Panc1 (cell line): ENCODE data around the gene ARHGEF40. TPM values are rescaled to one million over a fixed set of nuclear protein-coding genes. Genes with fewer than 3 reads are reported as not detected.

Experiments used
- ATAC-seq: fragments of 200-7000 bp; cut with Tn5 transposase; 2 replicates; pipeline ENCODE4 v1.9.1; 2020; ENCODE audit warnings: mild to moderate bottlenecking, moderate library complexity
- Bru-seq: library from RNA; stranded (reverse); fragments of 400-500 nt; gene quantifications from one replicate; lab custom pipeline; 2021; lab: Mats Ljungman, UMichigan
- BruChase-seq, 2 experiments: library from RNA; stranded (reverse); fragments of 400-500 nt; gene quantifications; one replicate each; lab custom pipeline; 2021; lab: Mats Ljungman, UMichigan
- BruUV-seq: library from RNA; stranded (reverse); fragments of 400-500 nt; replicated peaks from 2 replicates; lab custom pipeline; 2021; lab: Mats Ljungman, UMichigan
- CTCF ChIA-PET: fragments of 300-600 bp; sonication (Branson Sonifier 250); formaldehyde crosslinking; loops from one replicate; lab custom pipeline; 2022; ENCODE audit warnings: antibody characterized with exemption; lab: Charles Lee
- POLR2A ChIA-PET: fragments of 300-600 bp; sonication (Branson Sonifier 250); formaldehyde crosslinking; loops from one replicate; lab custom pipeline; 2022; ENCODE audit warnings: antibody characterized with exemption; lab: Charles Lee
- DNase-seq: peaks from one replicate; pipeline ENCODE4 v3.0.0-alpha.2; 2010; ENCODE audit warnings: low read depth, low spot score
- H3K27ac ChIP-seq: 2 replicates; pipeline ENCODE4 v1.5.1; 2011; ENCODE audit warnings: mild to moderate bottlenecking, low read length, inconsistent platforms
- H3K27me3 ChIP-seq: fragments of 200-500 bp; sonication (Bioruptor generic); 2 replicates; pipeline ENCODE4 v1.6.0; 2014; ENCODE audit warnings: low read length, inconsistent platforms; ENCODE audit not compliant: control insufficient read depth, insufficient read depth
- H3K36me3 ChIP-seq: fragments of 200-500 bp; sonication (Bioruptor generic); 2 replicates; pipeline ENCODE4 v1.5.1; 2014; ENCODE audit warnings: inconsistent platforms, mild to moderate bottlenecking, low read length, moderate library complexity; ENCODE audit not compliant: control insufficient read depth, insufficient read depth
- H3K4me1 ChIP-seq: 2 replicates; pipeline ENCODE4 v1.5.1; 2011; ENCODE audit warnings: inconsistent platforms, mild to moderate bottlenecking, low read length, moderate library complexity; ENCODE audit not compliant: control insufficient read depth, insufficient read depth
- H3K4me3 ChIP-seq, 2 experiments: 2 replicates each; pipeline ENCODE4 v1.5.1; 2011 to 2012; ENCODE audit warnings: low read depth in 2 of 2, low read length in 2 of 2, mild to moderate bottlenecking in 2 of 2, inconsistent platforms in 1 of 2, moderate library complexity in 1 of 2
- H3K9me3 ChIP-seq: fragments of 200-500 bp; sonication (Bioruptor generic); 2 replicates; pipeline ENCODE4 v1.5.1; 2014; ENCODE audit warnings: low read depth, mild to moderate bottlenecking, inconsistent platforms, low read length, moderate library complexity; ENCODE audit not compliant: control insufficient read depth, insufficient read depth
- CTCF ChIP-seq: fragments of 450-650 bp; IDR thresholded peaks from 2 replicates; pipeline ENCODE4 v1.5.1; 2017; ENCODE audit warnings: mild to moderate bottlenecking
- POLR2AphosphoS5 ChIP-seq: IDR thresholded peaks from 2 replicates; pipeline ENCODE4 v1.6.1; 2012; ENCODE audit warnings: mild to moderate bottlenecking, low read depth, low read length, moderate library complexity
- REST ChIP-seq, 2 experiments: IDR thresholded peaks; 2 replicates each; pipeline ENCODE4 v1.6.1; 2011 to 2012; ENCODE audit warnings: low read depth in 2 of 2, control low read depth in 1 of 2, low read length in 1 of 2, mild to moderate bottlenecking in 1 of 2, moderate library complexity in 1 of 2; ENCODE audit not compliant: insufficient read depth in 1 of 2
- SIN3A ChIP-seq: IDR thresholded peaks from 2 replicates; pipeline ENCODE4 v1.6.1; 2012; ENCODE audit warnings: low read depth, mild to moderate bottlenecking, low read length, moderate library complexity, borderline replicate concordance; ENCODE audit not compliant: insufficient read depth
- TCF7L2 ChIP-seq: IDR thresholded peaks from 2 replicates; pipeline ENCODE4 v1.6.1; 2011; ENCODE audit warnings: mild to moderate bottlenecking, low read depth, low read length, inconsistent platforms
- in situ Hi-C: cut with HindIII; loops from 2 replicates; pipeline ENCODE4 v1.10.0; 2016; ENCODE audit warnings: low sequenced_read_pairs, low pct_unique_long_range_greater_than_20kb
- intact Hi-C: fragments of 100-400 bp; cut with micrococcal nuclease; formaldehyde crosslinking; loops from one replicate; pipeline ENCODE4 v1.10.0; 2022; ENCODE audit not compliant: unreplicated experiment
- long read RNA-seq: library from polyadenylated mRNA; unstranded; transcript quantifications from one replicate; pipeline ENCODE4 v2.0.0, GENCODE V29; 2021; ENCODE audit not compliant: unreplicated experiment
- polyA plus RNA-seq: library from polyadenylated mRNA; unstranded; fragments of >200 nt; gene quantifications from one replicate; pipeline ENCODE4 v1.2.1, GENCODE V29; 2012; ENCODE audit warnings: missing spikeins; ENCODE audit not compliant: insufficient read length
- total RNA-seq: library from RNA; stranded (reverse); gene quantifications from one replicate; pipeline ENCODE4 v1.2.1, GENCODE V29; 2021; ENCODE audit not compliant: unreplicated experiment

Gene ARHGEF40
- total RNA-seq (11.1 TPM), Bru-seq, nascent RNA (percentile 48 among the genes with signal in this experiment), BruChase-seq, experiment 1, labeled RNA remaining after a 2-hour chase (percentile 52 among the genes with signal in this experiment), BruChase-seq, experiment 2, labeled RNA remaining after a 6-hour chase (percentile 56 among the genes with signal in this experiment)
- 8.2 TPM for polyA plus RNA-seq
- long read RNA-seq, full-length matches to known transcripts: 4 of 40 reads
- long read RNA-seq, partial matches to known transcripts: 23 of 40 reads
- long read RNA-seq, other reads (novel, unspliced or antisense): 13 of 40 reads

- in situ Hi-C loops: no loop called here
- intact Hi-C loops: no loop called here
- CTCF ChIA-PET: interaction anchor here (1.9 to 2.4 kb wide), 3 partner anchors 22 to 56 kb away, joined by 8 to 10 read pairs (median 10); no protein-coding TSS in a partner anchor
- peaks cover 7% of the 10 kb centered on the region for H3K4me1 ChIP-seq
- 0 out of 2 replicates have a peak, but pooled peaks cover 2% of the 10 kb centered on the region for H3K27me3 ChIP-seq
- H3K36me3 ChIP-seq: no peaks in the 10 kb centered on the region
- peak; percentile 79 for ATAC-seq
- peak within 1 kb of the TSS; percentile 54 to 65 for H3K4me3 ChIP-seq
- TF ChIP-seq CTCF: no peak
- no peaks in the 10 kb centered on the region for H3K9me3 ChIP-seq
- BruUV-seq: no TSS peak
- DNase-seq: no peak
- peak within 1 kb of the TSS; percentile 63 for H3K27ac ChIP-seq
- POLR2A ChIA-PET: no interaction called here
These were observed at the start of gene ARHGEF40 for GRCh38 chr14:21070083-21070609. TSS of gene ARHGEF40 (plus strand) at chr14:21070304. CDS start at chr14:21070397, 93 bp downstream.

GRCh38 chr14:21020977-21021545 is 49.0 kb upstream of the ARHGEF40 start:
- H3K36me3 ChIP-seq: no peaks in the 10 kb centered on the region
- no peak overlapping the region for H3K27ac ChIP-seq
- in situ Hi-C loops: no loop called here
- no peak for TF ChIP-seq REST (IDR thresholded peaks at IDR 0.05; ENCODE audit: insufficient read depth in 1 of 2, low read depth in 2 of 2, low read length in 1 of 2)
- TF ChIP-seq SIN3A: no peak
- TF ChIP-seq TCF7L2: no peak
- no peak for TF ChIP-seq POLR2AphosphoS5
- TF ChIP-seq CTCF: no peak
- CTCF ChIA-PET: interaction anchor here (0.6 kb wide), 1 partner anchor 33 kb away, joined by 4 read pairs; no protein-coding TSS in a partner anchor
- no peaks in the 10 kb centered on the region for H3K9me3 ChIP-seq
- no peaks in the 10 kb centered on the region for H3K4me1 ChIP-seq
- no peak for DNase-seq
- intact Hi-C loops: no loop called here
- BruUV-seq: no TSS peak
- POLR2A ChIA-PET: no interaction called here
- ATAC-seq: no peak
- no peak overlapping the region for H3K4me3 ChIP-seq
- H3K27me3 ChIP-seq: peaks cover 2% of the 10 kb centered on the region; the same call in 1 of the 2 replicates
